ENCODE data around the gene SBK3.
"Not testable (repeated sequence)": the region's sequence is repeated elsewhere in the genome, so short reads cannot be mapped to it uniquely, and the experiment has no call there.

The SBK3 gene

DNA sequence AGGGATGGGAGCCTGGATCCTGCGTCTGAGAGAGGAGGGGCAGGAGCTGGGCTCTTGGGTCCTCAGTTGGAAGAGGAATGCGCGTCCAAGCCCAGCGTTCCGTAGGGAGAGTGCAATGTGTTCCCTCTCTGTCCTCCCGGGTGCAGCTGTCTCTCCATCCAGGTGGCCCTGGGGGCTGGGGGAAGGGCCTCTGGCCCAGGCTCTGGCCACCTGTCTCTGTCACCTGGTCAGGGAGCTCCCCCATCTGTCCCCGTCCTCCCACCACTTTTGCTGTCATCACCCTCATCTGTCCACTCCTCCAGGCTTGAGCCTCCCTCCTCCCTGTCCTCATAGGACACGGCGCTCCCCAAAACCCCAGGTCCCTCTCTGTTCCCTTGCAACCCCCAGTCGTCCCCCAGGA, 4.7 kb downstream of the SBK3 start:
- no peak for DNase-seq (ENCODE audit: insufficient read length, low spot score)
- no peak for FAIRE-seq
- no peak for TF ChIP-seq POLR2A (IDR thresholded peaks at IDR 0.05; ENCODE audit: low read depth, low read length)

DNA sequence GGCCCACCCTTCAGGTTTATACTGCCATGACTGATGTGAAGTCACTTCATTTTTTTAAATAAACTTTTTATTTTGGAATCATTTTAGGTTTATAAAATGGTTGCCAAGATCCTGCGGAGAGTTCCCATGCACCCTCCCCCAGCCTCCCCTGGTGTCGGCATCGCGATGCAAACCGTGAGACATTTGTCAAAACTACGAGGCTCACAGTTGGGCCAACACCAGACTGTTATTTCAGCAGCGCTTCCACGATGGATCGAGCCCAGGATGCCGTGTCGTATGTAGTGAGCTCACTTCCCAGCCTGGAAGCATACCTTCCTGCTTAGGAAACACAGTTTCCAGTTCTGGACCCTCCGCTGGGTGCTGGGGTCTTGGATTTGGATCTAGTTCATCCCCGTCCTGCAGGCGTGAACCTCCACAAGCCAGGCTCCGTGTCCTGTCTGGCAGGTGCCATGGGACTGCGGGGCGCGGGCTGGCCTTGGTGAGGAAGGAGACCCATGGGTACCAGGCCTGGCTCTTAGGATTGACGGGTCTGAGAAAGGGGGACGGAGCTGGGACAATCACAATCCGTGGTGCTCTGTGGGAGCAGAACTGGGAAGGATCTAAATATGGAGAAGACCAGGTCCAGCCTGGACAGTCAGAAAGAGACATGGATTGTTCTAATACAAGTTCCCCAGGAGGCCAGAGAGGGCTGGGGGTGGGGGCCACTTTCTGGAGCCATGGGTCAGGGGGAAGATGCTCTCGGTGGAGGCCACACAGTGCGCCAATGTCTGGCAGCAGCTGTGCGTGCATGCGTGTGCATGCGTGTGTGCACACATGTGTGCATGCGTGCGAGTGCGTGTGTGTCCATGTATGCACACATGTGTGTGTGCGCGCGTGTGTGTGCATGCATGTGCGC, 6.0 kb downstream of the SBK3 start:
- DNase-seq (ENCODE audit: insufficient read length, low spot score) (no peak), FAIRE-seq (no peak)
- no peak for TF ChIP-seq POLR2A (IDR thresholded peaks at IDR 0.05; ENCODE audit: low read depth, low read length)

DNA sequence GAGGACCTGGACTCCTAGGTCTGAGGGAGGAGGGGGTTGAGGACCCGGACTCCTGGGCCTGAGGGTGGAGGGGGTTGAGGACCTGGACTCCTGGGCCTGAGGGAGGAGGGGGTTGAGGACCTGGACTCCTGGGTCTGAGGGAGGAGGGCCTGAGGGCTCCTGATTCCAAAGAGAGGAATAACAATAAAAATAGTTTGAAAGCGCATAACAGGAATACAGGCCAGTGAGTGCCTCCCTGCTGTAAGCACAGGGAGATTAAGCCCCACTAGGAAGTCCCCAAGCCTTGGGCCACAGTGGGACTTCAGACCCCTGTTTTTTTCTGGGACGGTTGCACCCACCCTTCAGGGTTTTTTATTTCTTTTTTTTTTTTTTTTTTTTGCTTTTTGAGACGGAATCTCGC, 7.2 kb downstream of the SBK3 start:
- TF ChIP-seq POLR2A (IDR thresholded peaks at IDR 0.05; ENCODE audit: low read depth, low read length), result no peak
- DNase-seq (ENCODE audit: insufficient read length, low spot score) (no peak), FAIRE-seq (no peak)

DNA sequence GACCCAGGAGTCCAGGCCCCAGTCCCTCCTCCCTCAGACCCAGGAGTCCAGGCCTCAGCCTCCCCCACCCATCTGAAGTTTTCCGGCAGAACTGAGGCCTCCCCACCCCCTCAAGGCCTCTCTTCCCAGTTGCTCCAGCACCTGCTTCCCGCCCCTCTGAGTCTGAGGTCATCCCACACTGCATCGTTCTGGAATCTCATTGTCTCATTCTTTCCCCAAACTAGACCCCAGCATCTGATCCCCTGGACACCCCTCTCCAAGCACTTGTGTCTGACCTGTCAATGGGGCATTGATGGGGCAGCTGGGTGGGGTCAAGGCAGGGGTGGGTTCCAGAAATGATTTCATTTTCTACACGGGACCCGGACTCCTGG, 7.6 kb downstream of the SBK3 start:
- FAIRE-seq (no peak), DNase-seq (ENCODE audit: insufficient read length, low spot score) (peak; percentile 95)
- no peak for TF ChIP-seq POLR2A (IDR thresholded peaks at IDR 0.05; ENCODE audit: low read depth, low read length)

DNA sequence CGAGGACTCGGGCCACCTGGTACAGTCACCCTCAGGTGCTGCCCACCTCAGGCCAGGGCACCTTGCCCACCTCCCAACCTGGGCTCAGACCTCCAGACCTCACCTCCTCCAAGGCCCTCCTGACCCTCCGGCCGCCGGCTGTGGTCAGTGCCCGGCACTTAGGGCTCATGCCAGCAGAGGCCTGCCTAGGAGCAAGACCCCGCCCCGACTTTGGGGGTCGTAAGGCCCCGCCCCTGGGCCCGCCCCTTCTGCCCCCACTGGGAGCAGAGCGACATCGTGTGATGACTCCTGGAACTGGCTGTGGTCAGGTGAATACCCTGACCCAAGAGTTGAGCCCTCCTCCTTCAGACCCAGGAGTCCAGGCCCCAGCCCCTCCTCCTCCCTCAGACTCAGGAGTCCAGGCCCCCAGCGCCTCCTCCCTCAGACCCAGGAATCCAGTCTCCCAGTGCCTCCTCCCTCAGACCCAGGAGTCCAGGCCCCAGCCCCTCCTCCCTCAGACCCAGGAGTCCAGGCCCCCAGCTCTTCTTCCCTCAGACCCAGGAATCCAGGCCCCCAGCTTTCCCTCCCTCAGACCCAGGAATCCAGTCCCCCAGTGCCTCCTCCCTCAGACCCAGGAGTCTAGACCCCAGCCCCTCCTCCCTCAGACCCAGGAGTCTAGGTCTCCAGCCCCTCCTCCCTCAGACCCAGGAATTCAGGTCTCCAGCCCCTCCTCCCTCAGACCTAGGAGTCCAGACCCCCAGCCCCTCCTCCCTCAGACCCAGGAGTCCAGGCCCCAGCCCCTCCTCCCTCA, 8.2 kb downstream of the SBK3 start, which contains the start of gene SBK2:
Gene SBK2 (minus strand): TSS at position 183 of the 790 bp plus-strand sequence. CDS start 839 bp downstream, outside the sequence.
- no peak for TF ChIP-seq POLR2A (IDR thresholded peaks at IDR 0.05; ENCODE audit: low read depth, low read length)
- no peak for DNase-seq (ENCODE audit: insufficient read length, low spot score)
- no peak for FAIRE-seq

DNA sequence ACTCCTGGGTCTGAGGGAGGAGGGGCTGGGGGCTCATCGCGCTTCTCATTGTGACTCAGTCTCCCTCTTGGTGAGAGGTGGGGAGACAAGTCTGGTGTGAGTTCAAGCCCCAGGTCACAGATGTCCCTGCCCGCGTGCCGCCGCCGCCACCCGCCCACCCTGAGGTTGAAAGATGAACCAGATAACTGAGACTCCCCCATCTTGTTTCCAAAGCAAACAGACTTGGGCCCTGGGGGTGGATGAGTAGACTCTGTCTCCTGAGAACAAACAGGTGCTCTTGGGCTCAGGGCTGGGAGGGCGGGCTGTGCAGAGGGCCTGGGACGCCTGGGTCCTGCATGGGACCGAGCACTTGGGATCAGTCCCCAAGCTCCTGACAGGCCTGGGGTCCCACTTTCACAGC, 9.0 kb downstream of the SBK3 start:
- no peak for TF ChIP-seq POLR2A (IDR thresholded peaks at IDR 0.05; ENCODE audit: low read depth, low read length)
- FAIRE-seq, result no peak

DNA sequence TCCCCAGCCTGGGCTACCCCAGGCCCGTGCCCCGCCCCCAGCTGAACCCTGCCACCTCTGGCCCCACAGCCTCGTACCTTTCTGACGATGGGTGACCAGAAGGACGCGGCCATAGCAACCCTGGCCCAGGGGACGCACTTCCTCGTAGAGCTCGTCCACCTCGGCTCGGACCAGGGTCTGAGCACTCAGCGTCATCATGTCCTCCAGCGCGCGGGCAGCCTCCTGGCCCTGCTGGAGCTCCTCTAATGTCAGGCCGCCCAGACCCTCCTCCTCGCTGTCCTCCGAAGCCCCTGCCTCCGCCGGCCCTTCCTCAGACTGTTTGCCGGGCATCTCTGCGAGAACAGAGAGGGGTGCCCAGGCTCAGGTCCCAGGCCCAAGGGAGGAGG, 9.4 kb downstream of the SBK3 start:
- no peak for TF ChIP-seq POLR2A (IDR thresholded peaks at IDR 0.05; ENCODE audit: low read depth, low read length)
- DNase-seq (ENCODE audit: insufficient read length, low spot score), result no peak
- no peak for FAIRE-seq

More for the DNA sequence above, 9.0 kb downstream of the SBK3 start:
- no peak for DNase-seq (ENCODE audit: insufficient read length, low spot score)

DNA sequence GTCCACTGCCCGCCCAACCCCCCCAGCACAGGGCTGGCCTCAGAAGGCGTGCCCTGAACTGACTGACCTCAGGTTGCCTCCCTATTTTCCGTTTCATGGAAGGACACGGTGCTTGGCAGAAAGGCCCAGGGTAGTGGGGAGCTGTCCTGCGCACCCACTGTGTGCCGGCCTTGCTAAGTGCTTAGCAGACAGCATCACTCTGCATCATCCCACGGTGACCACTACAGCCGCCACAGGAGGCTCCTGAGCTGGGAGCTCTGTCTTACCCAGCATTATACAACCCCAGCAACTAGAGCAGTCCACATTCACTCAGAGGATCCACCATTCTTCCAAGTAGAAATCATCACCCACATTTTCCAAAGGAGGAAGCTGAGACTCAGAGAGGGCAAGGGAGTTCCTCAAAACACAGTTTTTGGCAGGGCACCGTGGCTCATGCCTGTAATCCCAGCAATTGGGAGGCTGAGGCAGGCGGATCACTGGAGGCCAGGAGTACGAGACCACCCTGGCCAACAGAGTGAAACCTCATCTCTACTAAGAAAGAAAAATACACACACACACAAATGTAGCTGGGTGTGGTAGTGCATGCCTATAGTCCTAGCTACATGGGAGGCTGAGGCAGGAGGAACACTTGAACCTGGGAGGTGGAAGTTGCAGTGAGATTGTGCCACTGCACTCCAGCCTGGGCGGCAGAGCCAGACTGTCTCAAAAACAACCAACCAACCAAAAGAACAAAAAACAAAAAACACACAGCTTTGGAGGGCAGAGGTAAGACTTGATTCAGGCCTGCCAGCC, 10.0 kb downstream of the SBK3 start:
- DNase-seq (ENCODE audit: insufficient read length, low spot score), result no peak

DNA sequence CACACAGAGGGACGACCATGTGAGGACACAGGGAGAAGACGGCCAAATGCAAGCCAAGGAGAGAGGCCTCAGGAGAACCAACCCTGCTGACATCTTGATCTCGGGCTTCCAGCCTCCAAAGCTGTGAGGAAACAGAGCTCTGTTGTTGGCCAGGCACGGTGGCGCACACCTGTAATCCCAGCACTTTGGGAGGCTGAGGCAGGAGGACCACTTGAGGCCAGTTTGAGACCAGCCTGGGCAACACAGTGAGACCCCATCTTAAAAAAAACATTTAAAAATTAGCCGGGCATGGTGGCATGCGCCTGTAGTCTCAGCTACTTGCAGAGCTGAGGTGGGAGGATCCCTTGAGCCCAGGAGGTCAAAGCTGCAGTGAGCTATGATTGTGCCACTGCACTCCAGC, 11.1 kb downstream of the SBK3 start:
- DNase-seq (ENCODE audit: insufficient read length, low spot score); FAIRE-seq: not testable (repeated sequence)

More for the DNA sequence above, 10.0 kb downstream of the SBK3 start:
- FAIRE-seq, result no peak
- no peak for TF ChIP-seq POLR2A (IDR thresholded peaks at IDR 0.05; ENCODE audit: low read depth, low read length)

DNA sequence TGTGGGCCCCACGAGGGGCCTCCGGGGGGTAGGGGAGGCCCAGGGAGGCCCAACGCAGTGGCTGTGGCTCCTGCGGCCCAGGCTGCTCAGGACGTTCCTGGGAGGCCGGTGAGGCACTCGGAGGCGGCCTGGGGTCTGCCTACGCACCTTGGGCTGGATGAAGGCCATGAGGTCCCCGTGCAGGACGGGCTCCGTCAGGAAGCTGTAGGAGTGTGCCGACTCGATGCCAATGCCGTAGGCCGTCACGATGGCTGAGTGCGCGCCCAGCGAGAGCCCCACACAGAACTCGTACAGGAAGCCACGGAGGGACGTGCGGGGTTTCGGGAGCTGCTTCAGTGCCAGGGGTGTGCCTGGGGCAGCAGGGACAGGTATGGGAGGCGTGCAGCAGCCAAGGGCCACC, 14.3 kb downstream of the SBK3 start:
- no peak for FAIRE-seq
- no peak for TF ChIP-seq POLR2A (IDR thresholded peaks at IDR 0.05; ENCODE audit: low read depth, low read length)
- DNase-seq (ENCODE audit: insufficient read length, low spot score), result no peak

DNA sequence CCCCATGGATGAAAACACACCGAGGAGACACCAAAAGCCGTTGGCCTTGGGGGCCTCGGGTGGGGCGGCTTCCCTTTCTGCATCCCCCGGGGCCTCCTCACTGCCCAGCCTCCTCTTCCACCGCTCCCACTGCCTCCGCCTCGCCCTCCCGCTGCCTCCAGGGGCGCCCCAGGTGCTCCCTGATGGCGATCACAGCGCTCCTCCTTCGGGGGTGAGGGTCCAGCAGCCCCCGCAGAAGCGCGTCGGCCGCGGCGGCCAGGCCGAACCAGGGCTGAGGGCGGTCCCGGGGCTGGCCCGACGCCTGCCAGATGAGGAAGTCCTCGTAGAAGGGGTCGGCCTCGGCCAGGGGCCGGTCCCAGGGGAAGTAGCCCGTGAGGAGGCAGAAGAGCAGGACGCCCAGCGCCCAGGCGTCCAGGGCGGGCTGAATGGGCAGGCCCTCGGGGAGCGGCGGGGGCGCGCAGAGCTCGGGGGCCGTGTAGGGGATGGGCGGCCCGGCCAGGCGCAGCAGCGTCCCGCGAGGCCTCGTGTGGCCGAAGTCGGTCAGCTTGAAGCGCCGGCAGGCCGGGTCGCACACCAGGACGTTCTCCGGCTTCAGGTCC, 15.6 kb downstream of the SBK3 start:
- DNase-seq (ENCODE audit: insufficient read length, low spot score) (no peak), FAIRE-seq (no peak)
- no peak for TF ChIP-seq POLR2A (IDR thresholded peaks at IDR 0.05; ENCODE audit: low read depth, low read length)

DNA sequence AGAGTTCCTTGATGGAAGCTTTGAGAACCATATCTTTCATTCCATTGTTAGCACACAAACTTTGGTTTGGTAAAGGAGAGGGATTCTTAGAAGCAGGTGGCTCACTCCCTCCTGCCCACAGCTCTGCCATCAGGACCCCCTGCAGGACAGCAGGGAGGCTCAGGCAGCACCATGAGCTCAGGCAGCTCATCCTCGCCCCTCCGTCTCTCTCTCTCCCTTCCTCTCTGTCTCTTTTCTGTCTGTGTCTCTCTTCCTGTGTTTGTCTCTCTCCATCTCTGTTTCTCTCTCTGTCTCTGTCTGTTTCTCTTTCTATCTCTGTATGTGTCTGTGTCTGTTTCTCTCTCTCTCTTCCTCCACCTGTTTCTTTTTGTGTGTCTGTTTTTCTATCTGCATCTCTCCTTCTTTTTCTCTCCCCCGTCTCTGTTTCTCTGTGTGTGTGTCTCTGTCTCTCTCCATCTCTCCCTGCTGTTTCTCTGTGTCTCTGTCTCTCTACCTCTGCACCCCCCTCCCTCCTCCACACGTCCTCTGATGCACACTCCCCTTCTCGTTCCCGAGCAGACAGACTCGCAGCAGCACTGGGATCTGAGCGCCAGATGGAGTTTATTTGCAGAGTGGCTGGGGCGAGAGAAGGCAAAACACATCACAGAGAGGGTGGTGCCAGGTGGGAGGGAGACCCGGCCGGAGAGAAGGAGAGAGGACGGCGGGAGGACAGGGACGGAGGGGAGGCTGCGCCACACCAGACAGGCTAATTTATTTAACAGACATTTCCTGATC, 17.1 kb downstream of the SBK3 start:
- no peak for DNase-seq (ENCODE audit: insufficient read length, low spot score)
- TF ChIP-seq POLR2A (IDR thresholded peaks at IDR 0.05; ENCODE audit: low read depth, low read length), result no peak
- FAIRE-seq, result no peak

All from H54 (cell line).